GM12873 (cell line): ENCODE data around the gene PGGT1B.

Experiments used
- TF ChIP-seq, protein P1 (sequence below): IDR thresholded peaks from 2 replicates; pipeline ENCODE4 v1.5.1; 2012; ENCODE audit warnings: low read depth, mild to moderate bottlenecking, moderate library complexity, low read length, control low read depth; ENCODE audit not compliant: insufficient read depth; ENCODE audit errors: missing control alignments

PGGT1B gene

DNA sequence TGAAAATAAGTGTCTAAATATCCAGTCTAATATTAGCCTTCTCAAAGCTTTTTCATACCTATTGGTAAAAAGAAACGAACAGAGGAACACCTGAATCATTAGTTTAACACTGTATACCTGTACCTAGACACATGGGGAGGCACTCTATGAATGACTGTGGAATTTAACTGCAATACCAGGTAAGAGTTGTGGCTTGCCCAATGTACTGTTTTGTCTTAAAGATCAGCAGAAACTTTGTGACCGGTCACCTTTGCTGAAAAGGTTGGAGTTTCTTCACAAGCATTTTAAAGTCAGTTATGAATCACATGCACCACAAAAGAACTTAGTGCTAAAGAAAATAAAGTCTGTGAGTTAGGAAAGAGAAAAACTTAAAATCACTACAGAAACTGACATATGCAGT is 2.4 kb downstream of the PGGT1B start:
- TF ChIP-seq, protein P1, sequence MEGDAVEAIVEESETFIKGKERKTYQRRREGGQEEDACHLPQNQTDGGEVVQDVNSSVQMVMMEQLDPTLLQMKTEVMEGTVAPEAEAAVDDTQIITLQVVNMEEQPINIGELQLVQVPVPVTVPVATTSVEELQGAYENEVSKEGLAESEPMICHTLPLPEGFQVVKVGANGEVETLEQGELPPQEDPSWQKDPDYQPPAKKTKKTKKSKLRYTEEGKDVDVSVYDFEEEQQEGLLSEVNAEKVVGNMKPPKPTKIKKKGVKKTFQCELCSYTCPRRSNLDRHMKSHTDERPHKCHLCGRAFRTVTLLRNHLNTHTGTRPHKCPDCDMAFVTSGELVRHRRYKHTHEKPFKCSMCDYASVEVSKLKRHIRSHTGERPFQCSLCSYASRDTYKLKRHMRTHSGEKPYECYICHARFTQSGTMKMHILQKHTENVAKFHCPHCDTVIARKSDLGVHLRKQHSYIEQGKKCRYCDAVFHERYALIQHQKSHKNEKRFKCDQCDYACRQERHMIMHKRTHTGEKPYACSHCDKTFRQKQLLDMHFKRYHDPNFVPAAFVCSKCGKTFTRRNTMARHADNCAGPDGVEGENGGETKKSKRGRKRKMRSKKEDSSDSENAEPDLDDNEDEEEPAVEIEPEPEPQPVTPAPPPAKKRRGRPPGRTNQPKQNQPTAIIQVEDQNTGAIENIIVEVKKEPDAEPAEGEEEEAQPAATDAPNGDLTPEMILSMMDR = no peak

GRCh38 chr5:115257981-115258380 is 4.7 kb downstream of the PGGT1B start:
- TF ChIP-seq, protein P1 = no peak

GRCh38 chr5:115246361-115246991 is 16.2 kb downstream of the PGGT1B start:
- TF ChIP-seq, protein P1 = peak; percentile 59

DNA sequence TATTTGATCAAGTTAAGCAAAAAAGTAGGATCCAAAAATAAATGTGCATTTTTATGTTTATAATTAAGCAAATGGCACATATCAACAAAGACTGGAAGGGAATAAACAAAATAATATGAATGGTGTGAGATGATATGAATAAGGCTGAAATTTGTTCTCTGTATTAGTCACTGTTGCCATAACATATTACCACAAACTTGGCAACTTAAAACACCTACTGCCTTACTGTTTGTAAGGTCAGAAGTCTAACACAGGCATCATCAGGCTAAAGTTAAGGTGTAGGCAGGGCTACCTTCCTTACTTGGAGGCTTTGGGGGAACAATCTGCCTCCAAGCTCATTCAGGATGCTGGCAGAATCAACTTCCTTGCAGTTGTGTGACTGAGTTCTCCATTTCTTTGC is 19.3 kb downstream of the PGGT1B start:
- TF ChIP-seq, protein P1 = no peak

GRCh38 chr5:115241881-115242642 is 20.6 kb downstream of the PGGT1B start:
- TF ChIP-seq, protein P1 = no peak

DNA sequence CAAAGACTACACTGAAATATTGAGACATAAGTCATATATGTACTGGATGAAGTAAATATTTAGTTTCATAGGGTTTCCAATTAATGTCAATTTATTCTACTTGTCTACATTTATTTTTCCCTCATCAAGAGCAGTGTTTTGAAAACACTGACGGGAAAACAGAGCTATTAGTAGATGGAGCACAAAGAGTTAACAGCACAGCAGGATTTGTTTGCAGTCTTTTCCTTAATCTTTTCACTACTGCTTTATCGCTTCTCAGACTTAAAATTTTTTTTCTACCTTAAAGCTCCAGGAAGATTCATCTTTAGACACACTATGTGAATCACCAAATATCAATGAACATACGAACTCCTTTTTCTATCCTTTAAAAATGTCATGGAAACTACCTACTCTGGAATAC is 25.6 kb downstream of the PGGT1B start:
- TF ChIP-seq, protein P1 = no peak

- TF ChIP-seq, protein P1 = no peak
Observed at GRCh38 chr5:115236599-115236998, 26.1 kb downstream of the PGGT1B start.
